Duodenal mucosa (tissue), 2 donors: ENCODE results near the gene PLPP3.
A peak's percentile ranks its signal among the peaks of the same experiment; 100 is the strongest.

Source experiments
- H3K27ac ChIP-seq: one replicate; pipeline ENCODE4 v1.7.0; 2013; ENCODE audit warnings: low read depth, low read length
- H3K27me3 ChIP-seq, 2 donors: one replicate each; pipeline ENCODE4 v1.7.0; 2013; ENCODE audit warnings: low read length in 2 of 2, control low read depth in 1 of 2; ENCODE audit not compliant: insufficient read depth in 2 of 2, control insufficient read depth in 1 of 2
- H3K36me3 ChIP-seq, 2 donors: one replicate each; pipeline ENCODE4 v1.7.0; 2013; ENCODE audit warnings: low read length in 2 of 2, control low read depth in 1 of 2; ENCODE audit not compliant: insufficient read depth in 2 of 2, control insufficient read depth in 1 of 2
- H3K4me1 ChIP-seq, 2 donors: one replicate each; pipeline ENCODE4 v1.7.0; 2013; ENCODE audit warnings: low read length in 2 of 2, control low read depth in 1 of 2; ENCODE audit not compliant: insufficient read depth in 2 of 2, control insufficient read depth in 1 of 2
- H3K4me3 ChIP-seq, 2 donors: one replicate each; pipeline ENCODE4 v1.7.0; 2013; ENCODE audit warnings: low read length in 2 of 2, low read depth in 1 of 2
- H3K9ac ChIP-seq, 2 donors: one replicate each; pipeline ENCODE4 v1.7.0; 2013; ENCODE audit warnings: low read length in 2 of 2, low read depth in 1 of 2
- H3K9me3 ChIP-seq, 2 donors: one replicate each; pipeline ENCODE4 v1.7.0; 2013; ENCODE audit warnings: low read length in 2 of 2, control low read depth in 1 of 2; ENCODE audit not compliant: control insufficient read depth in 1 of 2

The PLPP3 gene

DNA sequence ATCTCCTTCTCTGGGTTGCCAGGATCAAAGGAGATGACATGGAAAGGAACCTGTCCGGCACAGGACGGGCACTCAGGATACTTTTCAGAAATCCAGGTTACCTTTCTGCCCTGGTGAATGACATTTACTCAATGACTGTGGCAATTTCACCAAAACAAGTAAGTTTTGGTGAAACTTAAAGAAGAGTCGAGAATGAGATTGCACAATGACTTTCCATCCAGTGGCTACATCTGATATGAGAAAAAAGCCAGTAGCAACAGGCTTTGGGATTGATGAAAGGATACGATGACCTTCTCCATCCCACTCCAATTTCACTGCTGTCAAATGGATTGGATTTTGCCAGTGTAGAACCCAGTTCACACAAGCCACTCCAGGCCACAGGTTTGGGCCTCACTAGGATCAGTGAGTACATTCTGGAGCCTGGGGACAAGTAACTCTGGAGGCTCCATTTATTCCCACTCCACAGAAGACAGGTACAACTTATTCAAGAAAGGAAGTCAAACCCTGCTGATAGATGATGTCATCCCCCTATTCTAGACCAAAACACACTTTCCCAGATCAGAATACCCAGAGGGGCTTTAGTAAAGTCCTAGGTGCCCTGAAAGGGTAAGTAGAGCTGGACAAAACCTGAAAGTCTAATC lies 63.3 kb downstream of the PLPP3 start:
- no peak overlapping the region for H3K27ac ChIP-seq
- H3K9ac ChIP-seq = peak overlapping the region in 1 of 2 donors; percentile 22
- peaks cover 11 to 23% of the 10 kb centered on the region in 2 donors for H3K36me3 ChIP-seq
- H3K4me3 ChIP-seq = peak overlapping the region in 1 of 2 donors; percentile 26
- H3K27me3 ChIP-seq = no peaks in the 10 kb centered on the region
- no peaks in the 10 kb centered on the region for H3K9me3 ChIP-seq
- peaks cover 30 to 31% of the 10 kb centered on the region in 2 donors for H3K4me1 ChIP-seq

DNA sequence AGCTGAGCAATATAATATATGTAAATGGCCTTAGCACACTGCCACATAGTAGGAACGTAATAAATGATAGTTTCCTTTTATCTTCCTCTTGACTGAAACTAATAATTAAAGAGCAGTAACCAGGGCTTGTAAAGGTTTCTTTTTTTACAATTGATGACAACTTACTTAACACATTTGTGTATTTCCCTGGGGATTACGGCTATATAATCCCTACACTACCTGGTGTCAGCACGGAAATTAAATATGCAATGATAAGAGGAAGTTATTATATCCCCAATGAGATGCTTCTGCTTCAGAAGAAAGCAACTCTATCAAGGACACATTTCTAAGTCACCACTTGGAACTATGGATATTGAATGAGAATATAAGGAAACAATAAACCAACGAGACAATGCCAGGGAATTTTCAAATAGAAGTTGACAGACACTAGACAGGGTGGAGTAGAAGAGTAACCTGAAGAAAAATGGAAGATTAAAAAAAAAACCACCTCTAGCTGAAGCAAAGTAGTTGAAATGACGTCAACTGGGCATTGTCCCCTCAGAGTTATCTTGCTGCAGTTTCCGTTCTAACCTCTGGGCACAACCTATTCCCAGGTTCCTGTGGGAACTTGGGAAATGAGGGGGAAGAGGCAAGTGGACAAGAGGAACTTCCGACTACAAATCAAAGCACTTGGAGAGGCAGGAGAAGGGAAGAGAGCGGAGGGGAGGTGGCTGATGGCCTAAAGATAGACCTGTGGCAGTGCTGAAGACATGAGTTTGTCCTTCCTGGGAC lies 66.5 kb downstream of the PLPP3 start:
- H3K9ac ChIP-seq = no peak overlapping the region
- no peak overlapping the region for H3K27ac ChIP-seq
- no peak overlapping the region for H3K4me3 ChIP-seq
- peaks cover 57 to 58% of the 10 kb centered on the region in 2 donors for H3K4me1 ChIP-seq
- H3K27me3 ChIP-seq = no peaks in the 10 kb centered on the region
- H3K9me3 ChIP-seq = no peaks in the 10 kb centered on the region
- peaks cover 7 to 16% of the 10 kb centered on the region in 2 donors for H3K36me3 ChIP-seq

- Histone ChIP-seq H3K9me3 (no peaks in the 10 kb centered on the region), H3K9ac (no peak overlapping the region), H3K27me3 (no peaks in the 10 kb centered on the region), H3K36me3 (peaks cover 7 to 16% of the 10 kb centered on the region in 2 donors), H3K4me3 (no peak overlapping the region), H3K27ac (no peak overlapping the region), H3K4me1 (peaks cover 57 to 62% of the 10 kb centered on the region in 2 donors)
These were observed 67.6 kb downstream of the PLPP3 start for GRCh38 chr1:56511766-56512165.

- no peaks in the 10 kb centered on the region for H3K9me3 ChIP-seq
- no peak overlapping the region for H3K4me3 ChIP-seq
- H3K9ac ChIP-seq = no peak overlapping the region
- H3K36me3 ChIP-seq = peaks cover 7 to 16% of the 10 kb centered on the region in 2 donors
- no peak overlapping the region for H3K27ac ChIP-seq
- H3K27me3 ChIP-seq = no peaks in the 10 kb centered on the region
- peaks cover 57 to 62% of the 10 kb centered on the region in 2 donors for H3K4me1 ChIP-seq
These were observed 68.0 kb downstream of the PLPP3 start for GRCh38 chr1:56511364-56511763.

GRCh38 chr1:56510642-56511021 lies 68.7 kb downstream of the PLPP3 start:
- Histone ChIP-seq H3K4me1 (peaks cover 57 to 62% of the 10 kb centered on the region in 2 donors), H3K27me3 (no peaks in the 10 kb centered on the region), H3K4me3 (no peak overlapping the region), H3K36me3 (peaks cover 7 to 16% of the 10 kb centered on the region in 2 donors), H3K9ac (peak overlapping the region in 1 of 2 donors; percentile 1), H3K27ac (no peak overlapping the region), H3K9me3 (no peaks in the 10 kb centered on the region)

DNA sequence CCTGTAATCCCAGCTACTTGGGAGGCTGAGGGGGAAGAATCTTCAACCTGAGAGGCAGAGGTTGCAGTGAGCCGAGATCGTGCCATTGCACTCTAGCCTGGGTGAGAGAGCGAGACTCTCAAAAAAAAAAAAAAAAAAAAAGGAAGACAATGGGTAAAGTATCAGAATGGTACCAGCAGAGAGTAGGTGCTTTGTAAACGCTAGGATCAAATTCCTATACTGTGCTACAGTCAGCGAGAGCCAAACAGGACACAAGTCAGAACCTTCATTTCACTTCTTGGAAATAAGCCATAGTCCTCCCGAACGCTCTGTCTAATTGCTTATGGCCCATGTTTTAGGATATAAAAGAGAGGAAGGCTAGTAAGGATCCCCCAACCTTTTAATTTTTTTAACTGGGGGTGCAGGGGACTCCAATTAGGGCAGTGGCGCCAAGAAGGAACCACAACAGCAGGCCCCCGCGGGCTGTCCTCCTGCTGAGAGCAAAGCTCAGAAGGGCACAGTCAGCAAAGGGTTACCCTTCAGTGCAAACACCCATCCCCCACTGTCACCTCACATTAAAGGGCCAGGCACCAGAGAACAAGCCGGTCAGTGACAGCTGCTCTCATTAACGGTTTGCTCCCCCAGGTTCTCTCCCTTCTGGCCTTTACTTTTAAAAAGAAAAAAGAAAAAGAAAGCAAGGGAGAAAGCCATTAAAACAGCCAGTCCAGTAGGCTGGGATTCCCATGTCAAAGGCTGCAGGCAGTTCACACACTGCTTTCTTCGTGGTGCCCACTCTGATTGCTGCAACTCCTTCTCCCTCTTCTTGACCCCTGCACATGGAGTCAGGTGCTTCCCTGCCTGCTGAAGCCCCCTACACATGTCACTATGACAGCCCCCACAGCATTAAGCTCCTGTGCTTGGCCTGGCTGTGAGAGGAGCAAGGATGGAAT lies 69.4 kb downstream of the PLPP3 start:
- no peak overlapping the region for H3K9ac ChIP-seq
- peaks cover 55 to 56% of the 10 kb centered on the region in 2 donors for H3K4me1 ChIP-seq
- H3K36me3 ChIP-seq = peaks cover 9 to 16% of the 10 kb centered on the region in 2 donors

GRCh38 chr1:56508523-56508983 lies 70.8 kb downstream of the PLPP3 start:
- Histone ChIP-seq H3K27ac (no peak overlapping the region), H3K9me3 (no peaks in the 10 kb centered on the region), H3K9ac (peak overlapping the region in 1 of 2 donors; percentile 7), H3K4me1 (peaks cover 53 to 55% of the 10 kb centered on the region in 2 donors), H3K36me3 (peaks cover 10 to 16% of the 10 kb centered on the region in 2 donors), H3K4me3 (no peak overlapping the region), H3K27me3 (no peaks in the 10 kb centered on the region)

More for the DNA sequence above, 69.4 kb downstream of the PLPP3 start:
- Histone ChIP-seq H3K9me3 (no peaks in the 10 kb centered on the region), H3K4me3 (no peak overlapping the region), H3K27ac (no peak overlapping the region), H3K27me3 (no peaks in the 10 kb centered on the region)

DNA sequence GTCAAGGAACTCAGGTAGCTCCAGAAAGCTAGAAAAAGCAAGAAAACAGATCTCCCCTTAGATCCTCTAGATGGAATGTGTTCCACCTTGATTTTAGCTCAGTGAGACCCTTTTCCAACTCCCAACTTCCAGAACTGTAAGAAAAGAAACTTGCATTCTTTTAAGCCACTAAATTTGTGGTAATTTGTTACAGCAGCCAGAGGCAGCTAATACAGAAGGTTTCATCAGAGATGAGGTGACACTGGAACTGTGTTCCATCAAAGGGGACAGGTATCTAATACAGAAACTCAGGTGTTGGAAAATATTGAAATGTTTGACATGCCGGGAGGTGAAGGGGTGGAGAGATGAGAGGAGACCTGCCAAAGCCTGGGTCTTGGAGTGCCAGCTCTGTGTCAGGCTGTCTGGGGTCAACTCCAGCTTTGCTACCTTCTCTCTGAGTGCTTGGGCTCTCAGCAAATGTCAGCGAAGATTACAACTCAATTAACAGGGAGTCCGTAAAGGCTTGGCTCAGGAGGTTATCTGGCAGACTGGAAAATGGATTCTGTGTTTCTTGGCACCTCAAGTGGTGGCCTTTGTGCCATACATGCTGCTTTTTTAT lies 71.3 kb downstream of the PLPP3 start:
- H3K9ac ChIP-seq = no peak overlapping the region
- no peaks in the 10 kb centered on the region for H3K27me3 ChIP-seq
- peak overlapping the region in 1 of 2 donors; percentile 21 for H3K4me3 ChIP-seq
- peaks cover 53 to 55% of the 10 kb centered on the region in 2 donors for H3K4me1 ChIP-seq
- H3K27ac ChIP-seq = peak overlapping the region; percentile 60
- no peaks in the 10 kb centered on the region for H3K9me3 ChIP-seq
- peaks cover 10 to 13% of the 10 kb centered on the region in 2 donors for H3K36me3 ChIP-seq

DNA sequence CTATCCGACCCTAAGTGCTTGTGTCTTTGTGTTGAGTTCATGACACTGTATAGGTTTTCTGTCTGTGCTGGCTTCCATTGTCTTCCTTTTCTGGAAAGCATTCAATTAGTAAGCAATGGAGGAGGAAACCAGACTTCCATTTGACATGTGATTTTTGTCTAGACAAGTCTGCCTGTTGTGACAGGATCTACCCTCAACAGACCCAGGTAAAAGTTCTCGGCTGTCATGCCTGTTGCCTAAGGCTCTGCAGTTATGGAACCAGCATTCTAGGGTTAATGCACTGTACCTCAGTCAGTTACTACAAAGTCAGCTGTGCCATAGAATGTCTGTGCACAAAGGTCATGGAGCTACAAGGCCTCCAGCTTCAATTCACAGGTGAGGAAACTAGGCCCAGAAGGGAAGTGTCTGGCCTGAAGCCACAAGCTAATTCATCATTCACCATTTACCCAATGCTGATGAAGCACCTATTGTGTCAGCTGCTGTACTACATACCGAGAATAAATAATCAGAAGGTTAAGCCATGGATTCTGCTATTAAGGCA lies 72.3 kb downstream of the PLPP3 start:
- H3K9me3 ChIP-seq = no peaks in the 10 kb centered on the region
- no peak overlapping the region for H3K4me3 ChIP-seq
- no peak overlapping the region for H3K27ac ChIP-seq
- no peaks in the 10 kb centered on the region for H3K27me3 ChIP-seq
- H3K36me3 ChIP-seq = peaks cover 12 to 14% of the 10 kb centered on the region in 2 donors
- peaks cover 55 to 59% of the 10 kb centered on the region in 2 donors for H3K4me1 ChIP-seq
- no peak overlapping the region for H3K9ac ChIP-seq
